GM21786 (cell line): Measurements from ENCODE around the gene MPO.
A peak's percentile ranks its signal among the peaks of the same experiment; 100 is the strongest.

Source experiments
- ATAC-seq: cut with Tn5 transposase; IDR thresholded peaks from one replicate; pipeline ENCODE4 v1.9.1; 2021; ENCODE audit not compliant: unreplicated experiment

The MPO gene

GRCh38 chr17:58242171-58242784 lies 38.5 kb downstream of the MPO start:
- ATAC-seq = peak; percentile 58

- no peak for ATAC-seq
Observed at GRCh38 chr17:58239987-58240386, 40.7 kb downstream of the MPO start.

- ATAC-seq = no peak
Observed at GRCh38 chr17:58238147-58238634, 42.5 kb downstream of the MPO start, which contains the start of gene LPO. TSS of gene LPO (plus strand) at chr17:58238584. CDS start at chr17:58242980, 4,396 bp downstream.

DNA sequence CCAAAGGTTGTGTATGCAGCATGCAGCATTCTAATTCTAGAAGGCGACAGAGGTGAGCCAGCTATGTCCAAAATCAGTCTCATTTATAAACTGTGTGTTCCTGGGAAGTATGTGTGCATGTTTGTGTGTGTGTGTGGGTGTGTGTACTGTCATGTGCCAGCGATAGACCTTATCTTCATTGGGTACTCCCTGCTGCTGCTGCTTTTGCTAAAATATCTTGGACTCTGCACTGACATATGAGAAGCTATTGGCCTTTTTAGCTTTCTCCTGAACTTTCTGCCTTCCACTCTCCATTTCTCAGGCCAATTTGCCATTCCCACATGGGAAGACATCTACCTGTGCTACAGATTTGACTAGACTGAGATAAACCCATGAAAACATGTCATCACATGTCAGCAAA lies 44.3 kb downstream of the MPO start:
- no peak for ATAC-seq

GRCh38 chr17:58235821-58236220 lies 44.9 kb downstream of the MPO start:
- no peak for ATAC-seq

GRCh38 chr17:58234512-58234911 lies 46.2 kb downstream of the MPO start:
- ATAC-seq = no peak

GRCh38 chr17:58233543-58233942 lies 47.2 kb downstream of the MPO start:
- peak; percentile 67 for ATAC-seq

DNA sequence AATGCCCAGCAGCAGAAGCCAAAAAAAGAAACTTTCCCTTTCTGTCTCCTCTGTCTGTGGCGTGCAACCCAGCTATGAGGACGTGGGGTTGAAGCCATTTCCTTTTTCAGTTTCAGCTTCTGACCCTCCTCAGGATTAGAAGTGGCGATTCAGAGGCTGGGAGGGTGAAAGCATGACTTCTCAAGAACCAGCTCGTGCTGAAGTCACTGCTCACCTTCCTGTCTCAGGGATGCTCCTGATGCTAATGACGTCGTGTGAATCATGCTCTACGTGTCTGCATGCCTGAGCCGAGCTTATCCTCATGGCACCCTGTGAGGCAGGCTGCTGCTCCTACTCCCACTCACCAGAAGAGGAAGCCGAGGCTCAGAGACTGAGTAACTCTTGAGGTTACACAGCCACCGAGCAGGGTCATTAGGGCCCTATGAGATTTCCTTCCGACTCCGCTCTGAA lies 48.0 kb downstream of the MPO start:
- ATAC-seq = peak; percentile 73

DNA sequence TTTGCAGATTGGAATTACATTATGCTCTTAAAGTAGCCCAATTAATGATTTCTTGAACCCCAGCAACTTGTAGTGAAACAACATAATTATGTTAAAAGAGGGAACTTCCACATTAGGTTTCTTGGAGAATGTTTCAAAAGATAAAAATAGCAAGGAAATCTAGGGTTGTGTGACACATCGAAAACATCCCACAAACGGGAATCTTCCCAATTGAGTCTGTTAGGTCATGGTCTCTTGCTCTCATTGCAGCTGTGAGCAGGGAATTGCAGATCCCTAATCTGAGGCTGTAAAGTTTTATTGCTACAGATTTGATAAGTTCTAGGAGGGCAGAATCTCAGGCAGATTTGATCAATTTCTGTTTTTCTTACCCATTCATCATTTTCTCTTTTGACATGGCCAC lies 49.1 kb downstream of the MPO start:
- ATAC-seq = no peak

- ATAC-seq = no peak
Observed at GRCh38 chr17:58229881-58230280, 50.9 kb downstream of the MPO start.

- no peak for ATAC-seq
Observed at GRCh38 chr17:58229384-58229783, 51.4 kb downstream of the MPO start.

GRCh38 chr17:58228679-58229078 lies 52.1 kb downstream of the MPO start:
- no peak for ATAC-seq

DNA sequence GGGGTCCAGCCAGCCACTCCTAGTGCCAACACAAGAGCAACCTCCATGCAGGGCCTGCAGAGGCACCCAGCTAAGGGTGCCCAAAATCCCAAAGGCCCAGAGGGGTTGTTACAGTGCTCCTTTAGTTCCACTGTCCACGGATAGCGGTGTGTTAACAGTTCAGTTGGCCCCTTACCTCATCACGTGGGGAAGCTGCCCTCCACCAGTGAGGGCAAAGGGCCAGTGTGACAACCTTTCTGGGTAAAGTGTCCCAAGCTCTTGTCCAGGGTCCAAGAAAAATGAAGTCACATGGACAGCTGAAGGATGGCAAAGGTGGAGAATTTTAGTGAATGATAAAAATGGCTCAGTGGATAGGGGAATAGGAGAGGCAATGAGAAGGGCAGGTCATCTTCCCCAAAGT lies 53.0 kb downstream of the MPO start:
- ATAC-seq = no peak

GRCh38 chr17:58224315-58224714 lies 56.4 kb downstream of the MPO start:
- no peak for ATAC-seq
